HepG2 (cell line): Measurements from ENCODE around the gene PDE6C. TPM values are rescaled to one million over a fixed set of nuclear protein-coding genes. Genes with fewer than 3 reads are reported as not detected.

Experiments
- ATAC-seq: fragments of 200-7000 bp; cut with Tn5 transposase; 3 replicates; pipeline ENCODE4 v1.9.1; 2020; ENCODE audit warnings: mild to moderate bottlenecking, moderate library complexity
- BruUV-seq: library from RNA; stranded (reverse); fragments of 400-500 nt; replicated peaks from 2 replicates; lab custom pipeline; 2021; lab: Mats Ljungman, UMichigan
- CTCF ChIA-PET: fragments of 300-600 bp; formaldehyde crosslinking; extraction: SDS; loops from one replicate; lab custom pipeline; 2021; ENCODE audit warnings: low total read pairs, inconsistent platforms, low intra/inter-chr PET ratio; lab: Yijun Ruan, JAX
- POLR2A ChIA-PET: fragments of 350-600 bp; sonication (Branson Sonifier 250); formaldehyde crosslinking; loops from one replicate; lab custom pipeline; 2020; ENCODE audit warnings: antibody characterized with exemption, inconsistent platforms; lab: Yijun Ruan, JAX
- DNase-seq: peaks from one replicate; pipeline ENCODE4 v3.0.0-alpha.2; 2015; ENCODE audit warnings: low spot score
- FAIRE-seq: peaks from 3 replicates; lab custom pipeline; 2011; peaks lifted over from hg19 to GRCh38; lab: Jason Lieb, UNC
- H2AFZ ChIP-seq: one replicate; pipeline ENCODE4 v1.6.1; 2011; ENCODE audit warnings: low read length, inconsistent platforms
- H3K27ac ChIP-seq: fragments of 300-600 bp; 3 replicates; pipeline ENCODE4 v1.8.0; 2011; ENCODE audit warnings: mixed run types, mild to moderate bottlenecking, mixed read lengths, low read length, inconsistent platforms; ENCODE audit not compliant: insufficient read depth; ENCODE audit errors: extremely low read length
- H3K27me3 ChIP-seq, 2 experiments: fragments of 200-600 bp in 1 of 2; 2 replicates in 1 of 2; 3 replicates in 1 of 2; pipeline versions ENCODE4 v1.6.0 to v1.8.0; 2011; ENCODE audit warnings: low read length in 2 of 2, mild to moderate bottlenecking in 2 of 2, moderate library complexity in 2 of 2, inconsistent platforms in 1 of 2; ENCODE audit not compliant: insufficient read depth in 2 of 2, control insufficient read depth in 1 of 2
- H3K36me3 ChIP-seq, 2 experiments: fragments of 200-600 bp in 1 of 2; replicated peaks in 1 of 2; 2 replicates in 1 of 2; 3 replicates in 1 of 2; pipeline versions ENCODE4 v1.5.1 to v1.8.0; 2011; ENCODE audit warnings: low read length in 2 of 2, inconsistent platforms in 1 of 2; ENCODE audit not compliant: insufficient read depth in 2 of 2, control insufficient read depth in 1 of 2
- H3K4me1 ChIP-seq: 2 replicates; pipeline ENCODE4 v1.5.1; 2012; ENCODE audit warnings: low read length, inconsistent platforms; ENCODE audit not compliant: insufficient read depth
- H3K4me2 ChIP-seq: 2 replicates; pipeline ENCODE4 v1.6.0; 2011; ENCODE audit warnings: low read depth, low read length, inconsistent platforms
- H3K4me3 ChIP-seq, 3 experiments: fragments of 200-600 bp in 1 of 3; sonication (generic), shearing (Covaris generic) in 1 of 3; replicated peaks in 1 of 3; 2 replicates each; pipeline ENCODE4 v1.5.1; 2011 to 2016; ENCODE audit warnings: low read length in 3 of 3, inconsistent platforms in 2 of 3, low read depth in 2 of 3, mild to moderate bottlenecking in 2 of 3, control low read depth in 1 of 3, mixed read lengths in 1 of 3; ENCODE audit not compliant: insufficient read depth in 1 of 3
- H3K79me2 ChIP-seq: one replicate; pipeline ENCODE4 v1.6.1; 2011; ENCODE audit warnings: low read length, inconsistent platforms; ENCODE audit not compliant: insufficient read depth
- H3K9ac ChIP-seq: 2 replicates; pipeline ENCODE4 v1.6.0; 2011; ENCODE audit warnings: mild to moderate bottlenecking, low read depth, low read length, inconsistent platforms; ENCODE audit not compliant: insufficient read depth
- H3K9me3 ChIP-seq: 2 replicates; pipeline ENCODE4 v1.5.1; 2012; ENCODE audit warnings: mild to moderate bottlenecking, low read length
- H4K20me1 ChIP-seq: 2 replicates; pipeline ENCODE4 v1.6.0; 2011; ENCODE audit warnings: inconsistent platforms, mild to moderate bottlenecking, low read length, moderate library complexity; ENCODE audit not compliant: insufficient read depth
- ATF7 ChIP-seq, 2 experiments: fragments of 450-650 bp in 1 of 2; sonication (generic) in 1 of 2; formaldehyde crosslinking in 1 of 2; IDR thresholded peaks; 2 replicates each; pipeline versions ENCODE4 v1.4.0 to v1.6.1; 2016 to 2020; ENCODE audit warnings: antibody characterized with exemption in 1 of 2, mild to moderate bottlenecking in 1 of 2, missing genetic modification reagents in 1 of 2
- CREB1 ChIP-seq, 2 experiments: fragments of 450-650 bp in 1 of 2; IDR thresholded peaks; 2 replicates each; pipeline ENCODE4 v1.6.1; 2016 to 2017; ENCODE audit warnings: control low read depth in 1 of 2, mild to moderate bottlenecking in 1 of 2, missing compliant biosample characterization in 1 of 2, missing genetic modification characterization in 1 of 2
- FOXA1 ChIP-seq, 2 experiments: fragments of 450-650 bp in 1 of 2; sonication (generic) in 1 of 2; formaldehyde crosslinking in 1 of 2; IDR thresholded peaks; 2 replicates each; pipeline versions ENCODE4 v1.4.0 to v1.6.1; 2016 to 2020; ENCODE audit warnings: missing genetic modification reagents in 1 of 2
- HNRNPK ChIP-seq: fragments of 200-400 bp; formaldehyde crosslinking; IDR thresholded peaks from 2 replicates; pipeline ENCODE4 v1.6.1; 2018; ENCODE audit warnings: low read length, low read depth, moderate library complexity, mild to moderate bottlenecking; ENCODE audit not compliant: poor library complexity, severe bottlenecking
- IRX3 ChIP-seq: sonication (generic); formaldehyde crosslinking; IDR thresholded peaks from 2 replicates; pipeline ENCODE4 v1.8.1; 2023; ENCODE audit warnings: mild to moderate bottlenecking, low read depth, missing genetic modification reagents, borderline replicate concordance
- MAFF ChIP-seq: IDR thresholded peaks from 2 replicates; pipeline ENCODE4 v1.6.1; 2011; ENCODE audit warnings: low read depth, low read length, improper control_type of control experiment
- MAFK ChIP-seq, 2 experiments: IDR thresholded peaks in 1 of 2; conservative IDR thresholded peaks in 1 of 2; 2 replicates each; pipeline ENCODE4 v1.6.1; 2011; ENCODE audit warnings: improper control_type of control experiment in 2 of 2, low read length in 2 of 2
- MXI1 ChIP-seq: IDR thresholded peaks from 3 replicates; pipeline ENCODE4 v1.6.1; 2012; ENCODE audit warnings: low read depth, low read length, inconsistent platforms, borderline replicate concordance
- RFX5 ChIP-seq: IDR thresholded peaks from 2 replicates; pipeline ENCODE4 v1.6.1; 2011; ENCODE audit warnings: low read depth, low read length, improper control_type of control experiment
- SAP130 ChIP-seq: IDR thresholded peaks from 2 replicates; pipeline ENCODE4 v1.6.1; 2016; ENCODE audit warnings: low read depth
- SNAPC2 ChIP-seq: sonication (generic); formaldehyde crosslinking; IDR thresholded peaks from 2 replicates; pipeline ENCODE4 v1.8.1; 2022; ENCODE audit warnings: mild to moderate bottlenecking, missing genetic modification reagents
- ZFP62 ChIP-seq: sonication (generic); formaldehyde crosslinking; IDR thresholded peaks from 2 replicates; pipeline ENCODE4 v1.4.0; 2020; ENCODE audit warnings: missing genetic modification reagents
- ZNF484 ChIP-seq: sonication (generic); formaldehyde crosslinking; IDR thresholded peaks from 2 replicates; pipeline ENCODE4 v1.5.1; 2020; ENCODE audit warnings: mild to moderate bottlenecking, low read depth, missing genetic modification reagents, borderline replicate concordance
- ZNF496 ChIP-seq: sonication (generic); formaldehyde crosslinking; IDR thresholded peaks from 2 replicates; pipeline ENCODE4 v1.8.1; 2023; ENCODE audit warnings: mild to moderate bottlenecking, moderate library complexity, missing genetic modification reagents; ENCODE audit not compliant: insufficient replicate concordance
- ZNF614 ChIP-seq: IDR thresholded peaks from 2 replicates; pipeline ENCODE4 v1.6.1; 2018; ENCODE audit warnings: missing biosample characterization, missing genetic modification reagents, inconsistent platforms, borderline replicate concordance
- WGBS: methylation state at CpG from one replicate; pipeline ENCODE4 v1.1.6; 2017; ENCODE audit warnings: low lambda C conversion rate; 5-methylcytosine and 5-hydroxymethylcytosine counted together
- in situ Hi-C: cut with HindIII; loops from 2 replicates; pipeline ENCODE4 v1.10.0; 2017; ENCODE audit warnings: low pct_unique_long_range_greater_than_20kb; ENCODE audit not compliant: extremely low pct_ligation_motif_present
- intact Hi-C: fragments of 100-400 bp; cut with micrococcal nuclease; formaldehyde crosslinking; loops from one replicate; pipeline ENCODE4 v1.10.0; 2022; ENCODE audit not compliant: unreplicated experiment
- polyA plus RNA-seq, 8 experiments: library from polyadenylated mRNA; depleted of rRNA in 3 of 8; stranded (reverse) in 7 of 8; unstranded in 1 of 8; fragments of >200 nt; fragmentation: Illumina TruSeq in 4 of 8; extraction: Trizol in 4 of 8; gene quantifications; 2 replicates each; pipeline versions ENCODE4 v1.2.1 to v1.2.3, GENCODE V29; 2011 to 2016; ENCODE audit warnings: low read depth in 4 of 8, missing spikeins in 1 of 8, mixed read lengths in 1 of 8; ENCODE audit not compliant: insufficient read depth in 1 of 8
- total RNA-seq, 5 experiments: library from RNA; depleted of rRNA; stranded (reverse); fragments of >200 nt; fragmentation: Illumina TruSeq; extraction: Trizol; gene quantifications; 2 replicates each; pipeline ENCODE4 v1.2.3, GENCODE V29; 2016; ENCODE audit warnings: low read depth in 1 of 5
- TF ChIP-seq, protein P1 (sequence below): sonication (generic); formaldehyde crosslinking; IDR thresholded peaks from 2 replicates; pipeline ENCODE4 v1.4.0; 2020; ENCODE audit warnings: mild to moderate bottlenecking, missing genetic modification reagents
- TF ChIP-seq, protein P2 (sequence below): sonication (generic); formaldehyde crosslinking; IDR thresholded peaks from 2 replicates; pipeline ENCODE4 v1.4.0; 2020; ENCODE audit warnings: missing genetic modification reagents

The PDE6C gene
- total and polyA plus RNA-seq, 2 of the 13 experiments (the other 11 are each of a cell fraction or from before 2014, with no cell fraction given), result 0.64 TPM; not detected in 1

DNA sequence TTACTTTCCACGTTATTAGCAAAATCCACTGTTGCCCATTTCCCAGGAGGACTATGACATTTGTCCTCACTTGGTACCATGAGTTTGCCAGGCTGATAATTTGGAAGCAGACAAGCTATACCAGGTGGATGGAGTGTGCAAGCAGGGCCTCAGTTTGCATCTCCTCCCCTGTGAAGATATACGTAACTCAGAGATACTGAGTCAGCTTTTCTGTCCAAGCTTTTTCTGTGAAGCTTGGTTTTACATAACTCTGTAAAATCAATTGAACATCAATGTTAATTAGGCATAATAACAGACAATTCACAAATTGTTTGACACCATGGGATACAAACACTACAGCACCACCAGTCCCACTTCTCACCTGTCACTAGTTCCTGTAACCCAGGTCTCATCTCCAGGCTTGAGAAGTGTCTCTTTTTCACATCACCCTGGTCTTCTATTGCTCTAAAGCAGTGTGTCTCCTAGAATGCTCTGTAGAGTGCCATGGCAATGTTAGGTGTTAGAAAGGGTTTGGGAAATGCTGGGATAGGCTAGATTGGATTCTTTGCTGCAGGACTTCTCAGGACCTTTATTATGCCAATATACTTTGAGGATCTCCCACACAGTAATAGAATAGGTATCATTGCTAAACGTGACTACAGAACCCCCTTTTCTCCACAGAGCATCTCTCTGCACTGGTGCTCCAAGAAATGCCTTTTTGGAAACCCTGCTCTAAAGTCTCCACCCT, 32.2 kb upstream of the PDE6C start:
- ChIA-PET POLR2A (no interaction called here), CTCF (no interaction called here)
- WGBS, result 35% methylated on average over 3 of the region's 3 CpGs
- peaks cover 21% of the 10 kb centered on the region for H3K4me1 ChIP-seq
- TF ChIP-seq, protein P1, sequence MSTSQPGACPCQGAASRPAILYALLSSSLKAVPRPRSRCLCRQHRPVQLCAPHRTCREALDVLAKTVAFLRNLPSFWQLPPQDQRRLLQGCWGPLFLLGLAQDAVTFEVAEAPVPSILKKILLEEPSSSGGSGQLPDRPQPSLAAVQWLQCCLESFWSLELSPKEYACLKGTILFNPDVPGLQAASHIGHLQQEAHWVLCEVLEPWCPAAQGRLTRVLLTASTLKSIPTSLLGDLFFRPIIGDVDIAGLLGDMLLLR (CRISPR knock-in tag), result no peak
- TF ChIP-seq MAFF (peak; percentile 39; the same call in 1 of the 2 replicates), MAFK (conservative IDR thresholded peaks at IDR 0.05 in 1 of 2, IDR thresholded peaks at IDR 0.05 in 1 of 2; ENCODE audit: low read length in 2 of 2) (peak; percentile 59 to 76)
- no peak overlapping the region for H3K4me2 ChIP-seq
- no peaks in the 10 kb centered on the region for H4K20me1 ChIP-seq
- H3K9me3 ChIP-seq, result no peaks in the 10 kb centered on the region
- FAIRE-seq (no peak), DNase-seq (no peak), ATAC-seq (no peak)
- H3K27me3 ChIP-seq, result no peaks in the 10 kb centered on the region; a peak in 2 of 5 replicates
- no peak overlapping the region for H3K27ac ChIP-seq
- no TSS peak for BruUV-seq
- no peaks in the 10 kb centered on the region for H3K36me3 ChIP-seq
- H3K9ac ChIP-seq, result no peak overlapping the region
- no peak overlapping the region for H2AFZ ChIP-seq
- in situ Hi-C loops (no loop called here), intact Hi-C loops (no loop called here)
- no peaks in the 10 kb centered on the region for H3K79me2 ChIP-seq
- no peak overlapping the region for H3K4me3 ChIP-seq

DNA sequence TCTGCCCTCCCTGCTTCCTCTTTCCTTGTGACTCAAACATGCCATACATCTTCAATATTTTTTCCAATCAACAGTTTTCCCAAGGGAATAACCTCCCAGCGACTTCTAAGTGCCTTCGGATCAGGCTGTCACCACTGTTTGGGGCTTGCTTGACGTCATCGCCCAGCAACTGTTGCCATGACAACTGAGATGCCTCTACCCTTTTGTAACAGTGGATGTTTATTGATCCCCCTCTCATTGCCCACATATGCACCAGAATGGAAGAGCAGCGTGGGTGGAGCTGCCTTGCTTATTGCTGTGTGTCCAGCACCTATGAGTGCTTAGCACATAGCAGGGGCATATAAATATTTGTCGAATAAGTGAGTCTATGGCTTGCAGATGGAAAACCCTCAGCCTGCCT, 31.5 kb upstream of the PDE6C start:
- no peak overlapping the region for H3K4me3 ChIP-seq
- WGBS, result 20% methylated on average over 6 of the region's 6 CpGs
- H3K9me3 ChIP-seq, result no peaks in the 10 kb centered on the region
- H4K20me1 ChIP-seq, result no peaks in the 10 kb centered on the region
- FAIRE-seq (no peak), DNase-seq (no peak), ATAC-seq (peak; percentile 18; the same call in 1 of the 3 replicates)
- no TSS peak for BruUV-seq
- ChIA-PET POLR2A (no interaction called here), CTCF (no interaction called here)
- in situ Hi-C loops (no loop called here), intact Hi-C loops (no loop called here)
- no peak overlapping the region for H3K27ac ChIP-seq
- H3K4me2 ChIP-seq, result no peak overlapping the region
- H3K79me2 ChIP-seq, result no peaks in the 10 kb centered on the region
- no peaks in the 10 kb centered on the region for H3K36me3 ChIP-seq
- H3K9ac ChIP-seq, result no peak overlapping the region
- peaks cover 0 to 3% of the 10 kb centered on the region in 2 experiments; a peak in 2 of 5 replicates for H3K27me3 ChIP-seq
- peaks cover 21% of the 10 kb centered on the region for H3K4me1 ChIP-seq
- H2AFZ ChIP-seq, result no peak overlapping the region
- TF ChIP-seq, protein P2, sequence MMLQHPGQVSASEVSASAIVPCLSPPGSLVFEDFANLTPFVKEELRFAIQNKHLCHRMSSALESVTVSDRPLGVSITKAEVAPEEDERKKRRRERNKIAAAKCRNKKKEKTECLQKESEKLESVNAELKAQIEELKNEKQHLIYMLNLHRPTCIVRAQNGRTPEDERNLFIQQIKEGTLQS, result no peak
- TF ChIP-seq SNAPC2 (no peak), FOXA1 (IDR thresholded peaks at IDR 0.05) (no peak), FOXA1 (CRISPR knock-in tag; IDR thresholded peaks at IDR 0.05) (no peak), SAP130 (CRISPR knock-in tag) (no peak), CREB1 (IDR thresholded peaks at IDR 0.05) (peak; percentile 84), CREB1 (CRISPR knock-in tag; IDR thresholded peaks at IDR 0.05) (no peak), MXI1 (peak; percentile 61; the same call in 1 of the 3 replicates), RFX5 (peak; percentile 80; the same call in 1 of the 2 replicates), ZNF496 (CRISPR knock-in tag) (no peak), HNRNPK (no peak), IRX3 (no peak), ZNF614 (CRISPR knock-in tag) (no peak), ZNF484 (CRISPR knock-in tag) (no peak), ZFP62 (CRISPR knock-in tag) (no peak), ATF7 (IDR thresholded peaks at IDR 0.05) (peak; percentile 71), ATF7 (CRISPR knock-in tag; IDR thresholded peaks at IDR 0.05) (no peak)
